GM21381 (cell line): Measurements from ENCODE around the gene DCTPP1.
"Not testable (repeated sequence)": the region's sequence is repeated elsewhere in the genome, so short reads cannot be mapped to it uniquely, and the experiment has no call there.

Experiments
- ATAC-seq: cut with Tn5 transposase; IDR thresholded peaks from one replicate; pipeline ENCODE4 v1.9.1; 2021; ENCODE audit warnings: mild to moderate bottlenecking, moderate library complexity; ENCODE audit not compliant: unreplicated experiment

DCTPP1 gene

GRCh38 chr16:30414159-30414558 is 15.7 kb downstream of the DCTPP1 start:
- no peak for ATAC-seq

GRCh38 chr16:30413112-30413806 is 16.6 kb downstream of the DCTPP1 start:
- no peak for ATAC-seq

GRCh38 chr16:30409125-30410060 is 20.4 kb downstream of the DCTPP1 start:
- ATAC-seq, result peak; percentile 43

GRCh38 chr16:30407804-30408534 is 21.9 kb downstream of the DCTPP1 start:
- ATAC-seq, result no peak

- peak; percentile 80 for ATAC-seq
These were observed 22.6 kb downstream of the DCTPP1 start, which contains the start of gene ZNF771 for GRCh38 chr16:30407102-30407803. Gene ZNF771, plus strand, starts transcription at chr16:30407606. Its CDS starts 448 bp downstream, at chr16:30408054.

- ATAC-seq, result peak; percentile 3
These were observed 23.1 kb downstream of the DCTPP1 start for GRCh38 chr16:30406795-30407101.

- ATAC-seq, result no peak
These were observed 27.9 kb downstream of the DCTPP1 start for GRCh38 chr16:30401768-30402425.

GRCh38 chr16:30399435-30400186 is 30.2 kb downstream of the DCTPP1 start:
- ATAC-seq, result no peak

GRCh38 chr16:30398661-30399434 is 31.0 kb downstream of the DCTPP1 start:
- no peak for ATAC-seq

GRCh38 chr16:30397776-30398660 is 31.8 kb downstream of the DCTPP1 start:
- no peak for ATAC-seq

GRCh38 chr16:30397056-30397455 is 32.8 kb downstream of the DCTPP1 start:
- no peak for ATAC-seq

- not testable (repeated sequence) for ATAC-seq
These were observed 33.2 kb downstream of the DCTPP1 start for GRCh38 chr16:30396627-30397026.

- ATAC-seq, result no peak
These were observed 33.7 kb downstream of the DCTPP1 start for GRCh38 chr16:30395992-30396585.

GRCh38 chr16:30395155-30395991 is 34.5 kb downstream of the DCTPP1 start, which contains the start of gene ZNF48:
Gene ZNF48, plus strand, starts transcription at chr16:30395420. Its CDS starts 375 bp downstream, at chr16:30395795.
- peak; percentile 62 for ATAC-seq

- ATAC-seq, result no peak
These were observed 35.2 kb downstream of the DCTPP1 start for GRCh38 chr16:30394592-30395154.

- ATAC-seq, result no peak
These were observed 46.3 kb downstream of the DCTPP1 start for GRCh38 chr16:30383521-30383920.
